NT2/D1 (cell line): Measurements from ENCODE around the gene TMPRSS4.

Experiments
- SUZ12 ChIP-seq: IDR thresholded peaks from 2 replicates; pipeline ENCODE4 v1.6.1; 2011; ENCODE audit not compliant: insufficient read length, insufficient read depth; ENCODE audit errors: extremely low read depth
- YY1 ChIP-seq: IDR thresholded peaks from 2 replicates; pipeline ENCODE4 v1.6.1; 2011; ENCODE audit not compliant: insufficient read length, insufficient read depth
- ZNF274 ChIP-seq: IDR thresholded peaks from 2 replicates; pipeline ENCODE4 v1.6.1; 2011; ENCODE audit warnings: mild to moderate bottlenecking, low read depth, low read length

DNA sequence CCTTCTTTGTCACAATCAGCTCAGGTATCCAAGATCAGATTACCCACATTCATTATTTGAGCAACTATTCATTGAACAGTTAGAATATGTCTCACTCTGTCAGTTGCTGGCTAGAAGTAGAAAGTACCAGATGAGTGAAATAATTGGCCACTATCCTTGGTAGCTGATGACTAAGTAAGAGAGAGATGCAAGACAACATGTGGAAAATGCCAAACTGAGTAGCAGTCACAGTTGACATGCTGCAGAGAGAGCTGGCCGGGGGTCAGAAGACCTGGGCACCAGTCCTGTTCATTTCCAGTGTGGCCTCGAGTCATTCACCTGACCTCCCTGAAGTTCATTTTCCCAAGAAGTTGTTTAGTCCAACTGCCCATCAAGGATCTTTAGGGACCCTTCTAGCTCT lies 32.4 kb downstream of the TMPRSS4 start:
- TF ChIP-seq SUZ12: no peak
- TF ChIP-seq YY1: no peak
- TF ChIP-seq ZNF274: no peak
